ENCODE measurements around the gene ST6GALNAC4. TPM values are rescaled to one million over a fixed set of nuclear protein-coding genes. Genes with fewer than 3 reads are reported as not detected.

The ST6GALNAC4 gene
- total RNA-seq, 1 donor from 2014 or later: 23.5 TPM

- no peak overlapping the region for H3K4me3 ChIP-seq (ENCODE audit: low read length in 3 of 3)
- H3K9ac ChIP-seq (ENCODE audit: low read depth in 1 of 3, low read length in 3 of 3): no peak overlapping the region
- no peak overlapping the region for H3K27ac ChIP-seq (ENCODE audit: low read depth, low read length)
- no peaks in the 10 kb centered on the region for H3K9me3 ChIP-seq (ENCODE audit: control insufficient read depth in 3 of 3, low read length in 3 of 3)
- no peaks in the 10 kb centered on the region for H3K27me3 ChIP-seq (ENCODE audit: control insufficient read depth in 3 of 3, insufficient read depth in 3 of 3, low read length in 3 of 3)
- peaks cover 34 to 49% (median 34%) of the 10 kb centered on the region in 3 donors for H3K4me1 ChIP-seq (ENCODE audit: control insufficient read depth in 3 of 3, insufficient read depth in 3 of 3, low read length in 3 of 3)
- H3K36me3 ChIP-seq (ENCODE audit: control insufficient read depth in 3 of 3, insufficient read depth in 3 of 3, low read length in 3 of 3): no peaks in the 10 kb centered on the region
These were observed 42.6 kb upstream of the ST6GALNAC4 start for GRCh38 chr9:127959398-127959797.

DNA sequence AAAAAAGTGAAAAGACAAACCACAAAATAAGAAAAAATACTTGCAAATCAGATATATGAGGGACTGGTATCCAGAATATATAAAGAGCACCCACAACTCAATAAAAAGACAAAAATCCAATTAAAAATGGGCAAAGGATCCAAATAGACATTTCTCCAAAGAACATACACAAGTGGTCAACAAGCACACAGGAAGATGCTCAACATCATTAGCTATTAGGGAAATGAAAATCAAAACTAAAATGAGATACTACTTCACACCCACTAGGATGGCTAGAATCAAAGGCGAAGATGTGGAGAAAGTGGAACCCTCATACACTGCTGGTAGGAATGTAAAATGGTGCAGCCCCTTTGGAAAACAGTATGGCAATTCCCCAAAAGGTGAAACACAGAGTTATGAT, 41.9 kb upstream of the ST6GALNAC4 start:
- Histone ChIP-seq H3K4me3 (ENCODE audit: low read length in 3 of 3) (no peak overlapping the region), H3K4me1 (ENCODE audit: control insufficient read depth in 3 of 3, insufficient read depth in 3 of 3, low read length in 3 of 3) (peaks cover 32 to 49% (median 40%) of the 10 kb centered on the region in 3 donors), H3K27ac (ENCODE audit: low read depth, low read length) (no peak overlapping the region)

GRCh38 chr9:127955294-127956015, 38.6 kb upstream of the ST6GALNAC4 start:
- Histone ChIP-seq H3K9ac (ENCODE audit: low read depth in 1 of 3, low read length in 3 of 3) (peak overlapping the region; percentile 12 to 82 (median 57)), H3K4me3 (ENCODE audit: low read length in 3 of 3) (peak overlapping the region in 2 of 3 donors; percentile 41 to 56), H3K27ac (ENCODE audit: low read depth, low read length) (peak overlapping the region; percentile 89), H3K4me1 (ENCODE audit: control insufficient read depth in 3 of 3, insufficient read depth in 3 of 3, low read length in 3 of 3) (peaks cover 31 to 46% (median 35%) of the 10 kb centered on the region in 3 donors), H3K36me3 (ENCODE audit: control insufficient read depth in 3 of 3, insufficient read depth in 3 of 3, low read length in 3 of 3) (no peaks in the 10 kb centered on the region), H3K9me3 (ENCODE audit: control insufficient read depth in 3 of 3, low read length in 3 of 3) (no peaks in the 10 kb centered on the region), H3K27me3 (ENCODE audit: control insufficient read depth in 3 of 3, insufficient read depth in 3 of 3, low read length in 3 of 3) (no peaks in the 10 kb centered on the region)

More for the DNA sequence above, 41.9 kb upstream of the ST6GALNAC4 start:
- no peak overlapping the region for H3K9ac ChIP-seq (ENCODE audit: low read depth in 1 of 3, low read length in 3 of 3)
- H3K27me3 ChIP-seq (ENCODE audit: control insufficient read depth in 3 of 3, insufficient read depth in 3 of 3, low read length in 3 of 3): no peaks in the 10 kb centered on the region
- H3K9me3 ChIP-seq (ENCODE audit: control insufficient read depth in 3 of 3, low read length in 3 of 3): no peaks in the 10 kb centered on the region
- H3K36me3 ChIP-seq (ENCODE audit: control insufficient read depth in 3 of 3, insufficient read depth in 3 of 3, low read length in 3 of 3): no peaks in the 10 kb centered on the region

GRCh38 chr9:127954831-127955293, 38.0 kb upstream of the ST6GALNAC4 start:
- H3K4me3 ChIP-seq (ENCODE audit: low read length in 3 of 3): peak overlapping the region in 2 of 3 donors; percentile 41 to 56
- no peaks in the 10 kb centered on the region for H3K27me3 ChIP-seq (ENCODE audit: control insufficient read depth in 3 of 3, insufficient read depth in 3 of 3, low read length in 3 of 3)
- no peaks in the 10 kb centered on the region for H3K9me3 ChIP-seq (ENCODE audit: control insufficient read depth in 3 of 3, low read length in 3 of 3)
- H3K36me3 ChIP-seq (ENCODE audit: control insufficient read depth in 3 of 3, insufficient read depth in 3 of 3, low read length in 3 of 3): no peaks in the 10 kb centered on the region
- peak overlapping the region; percentile 12 to 82 (median 57) for H3K9ac ChIP-seq (ENCODE audit: low read depth in 1 of 3, low read length in 3 of 3)
- H3K27ac ChIP-seq (ENCODE audit: low read depth, low read length): peak overlapping the region; percentile 89
- peaks cover 29 to 46% (median 37%) of the 10 kb centered on the region in 3 donors for H3K4me1 ChIP-seq (ENCODE audit: control insufficient read depth in 3 of 3, insufficient read depth in 3 of 3, low read length in 3 of 3)

DNA sequence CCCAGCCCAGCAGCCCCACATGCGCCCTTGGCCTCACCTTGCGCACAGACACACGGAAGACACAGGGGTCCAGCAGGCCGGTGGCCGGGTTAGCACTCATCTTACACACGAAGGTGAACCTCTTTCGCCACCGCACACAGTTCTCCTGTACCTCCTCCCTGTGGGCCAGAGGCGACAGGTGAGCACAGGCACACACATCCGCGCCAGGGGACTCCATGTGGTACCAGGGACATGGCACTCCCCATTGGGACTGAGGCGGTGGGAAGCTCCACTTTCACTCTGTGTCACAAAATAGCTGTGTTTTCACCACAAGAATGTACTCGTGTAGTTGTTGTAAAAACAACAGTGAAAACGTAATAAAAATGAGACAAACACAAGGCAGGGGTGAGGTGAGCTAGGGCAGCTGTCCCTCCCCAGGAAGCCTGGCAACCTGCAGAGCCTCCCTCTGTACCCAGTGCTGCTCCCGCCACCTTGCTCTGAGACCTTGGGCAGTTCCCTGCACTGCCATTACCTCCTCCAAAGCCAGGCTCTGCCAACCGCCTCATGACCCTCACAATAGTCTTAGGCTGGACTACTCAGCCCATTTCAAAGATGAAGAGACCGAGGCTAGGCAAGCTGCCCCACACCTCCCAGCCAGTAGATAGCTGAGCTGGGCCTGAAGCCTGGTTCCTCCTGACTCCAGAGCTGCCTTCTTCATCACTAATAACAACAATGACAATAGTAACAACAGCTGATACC, 37.1 kb upstream of the ST6GALNAC4 start:
- Histone ChIP-seq H3K4me1 (ENCODE audit: control insufficient read depth in 3 of 3, insufficient read depth in 3 of 3, low read length in 3 of 3) (peaks cover 29 to 52% (median 43%) of the 10 kb centered on the region in 3 donors), H3K9ac (ENCODE audit: low read depth in 1 of 3, low read length in 3 of 3) (peak overlapping the region in 1 of 3 donors; percentile 45), H3K27me3 (ENCODE audit: control insufficient read depth in 3 of 3, insufficient read depth in 3 of 3, low read length in 3 of 3) (no peaks in the 10 kb centered on the region), H3K36me3 (ENCODE audit: control insufficient read depth in 3 of 3, insufficient read depth in 3 of 3, low read length in 3 of 3) (no peaks in the 10 kb centered on the region), H3K4me3 (ENCODE audit: low read length in 3 of 3) (no peak overlapping the region), H3K27ac (ENCODE audit: low read depth, low read length) (peak overlapping the region; percentile 89), H3K9me3 (ENCODE audit: control insufficient read depth in 3 of 3, low read length in 3 of 3) (no peaks in the 10 kb centered on the region)

- Histone ChIP-seq H3K4me1 (ENCODE audit: control insufficient read depth in 3 of 3, insufficient read depth in 3 of 3, low read length in 3 of 3) (peaks cover 29 to 52% (median 43%) of the 10 kb centered on the region in 3 donors), H3K27ac (ENCODE audit: low read depth, low read length) (no peak overlapping the region), H3K9me3 (ENCODE audit: control insufficient read depth in 3 of 3, low read length in 3 of 3) (no peaks in the 10 kb centered on the region), H3K27me3 (ENCODE audit: control insufficient read depth in 3 of 3, insufficient read depth in 3 of 3, low read length in 3 of 3) (no peaks in the 10 kb centered on the region), H3K9ac (ENCODE audit: low read depth in 1 of 3, low read length in 3 of 3) (peak overlapping the region in 1 of 3 donors; percentile 45), H3K4me3 (ENCODE audit: low read length in 3 of 3) (no peak overlapping the region), H3K36me3 (ENCODE audit: control insufficient read depth in 3 of 3, insufficient read depth in 3 of 3, low read length in 3 of 3) (peaks cover 0 to 2% (median 0%) of the 10 kb centered on the region in 3 donors)
These were observed 36.3 kb upstream of the ST6GALNAC4 start for GRCh38 chr9:127953154-127953553.

- no peak overlapping the region for H3K4me3 ChIP-seq (ENCODE audit: low read length in 3 of 3)
- H3K9ac ChIP-seq (ENCODE audit: low read depth in 1 of 3, low read length in 3 of 3): peak overlapping the region in 1 of 3 donors; percentile 45
- no peaks in the 10 kb centered on the region for H3K9me3 ChIP-seq (ENCODE audit: control insufficient read depth in 3 of 3, low read length in 3 of 3)
- H3K36me3 ChIP-seq (ENCODE audit: control insufficient read depth in 3 of 3, insufficient read depth in 3 of 3, low read length in 3 of 3): peaks cover 0 to 6% (median 0%) of the 10 kb centered on the region in 3 donors
- H3K27ac ChIP-seq (ENCODE audit: low read depth, low read length): no peak overlapping the region
- H3K27me3 ChIP-seq (ENCODE audit: control insufficient read depth in 3 of 3, insufficient read depth in 3 of 3, low read length in 3 of 3): no peaks in the 10 kb centered on the region
- peaks cover 28 to 51% (median 39%) of the 10 kb centered on the region in 3 donors for H3K4me1 ChIP-seq (ENCODE audit: control insufficient read depth in 3 of 3, insufficient read depth in 3 of 3, low read length in 3 of 3)
These were observed 33.9 kb upstream of the ST6GALNAC4 start for GRCh38 chr9:127950513-127951289.

DNA sequence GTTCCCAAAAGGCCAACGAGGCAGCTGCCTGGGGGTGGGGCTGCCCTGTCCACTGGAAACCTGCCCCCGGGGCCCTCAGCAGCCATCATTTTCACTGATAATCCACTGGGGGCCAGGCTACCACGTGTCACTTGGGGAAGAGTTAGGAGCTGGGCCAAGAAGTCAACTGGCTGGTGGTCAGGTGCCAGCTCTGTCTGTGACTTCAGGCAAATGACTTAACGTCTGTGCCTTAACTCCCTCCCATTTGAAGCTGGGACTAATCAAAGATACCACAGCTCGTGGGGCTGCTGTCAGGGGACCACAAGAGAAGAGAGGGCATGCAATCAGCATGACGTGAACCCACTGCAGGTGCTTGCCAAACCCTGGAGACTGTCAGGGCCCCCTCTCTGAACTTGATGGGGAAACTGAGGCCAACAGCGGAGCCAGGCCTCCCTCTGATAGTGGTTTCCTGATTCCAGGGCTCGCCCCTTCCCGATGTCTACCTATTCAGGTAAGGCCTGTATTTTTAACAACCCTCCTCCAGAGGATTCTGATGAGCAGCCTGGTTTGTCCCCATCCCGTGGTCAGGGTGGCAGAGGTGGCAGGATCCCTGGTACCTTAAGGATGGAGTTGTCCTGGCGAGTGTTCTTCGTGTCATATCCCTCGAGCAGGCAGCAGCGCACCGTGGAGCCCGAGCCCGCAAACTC, 33.1 kb upstream of the ST6GALNAC4 start:
- H3K4me3 ChIP-seq (ENCODE audit: low read length in 3 of 3): no peak overlapping the region
- H3K27ac ChIP-seq (ENCODE audit: low read depth, low read length): no peak overlapping the region
- peaks cover 21 to 45% (median 33%) of the 10 kb centered on the region in 3 donors for H3K4me1 ChIP-seq (ENCODE audit: control insufficient read depth in 3 of 3, insufficient read depth in 3 of 3, low read length in 3 of 3)
- H3K27me3 ChIP-seq (ENCODE audit: control insufficient read depth in 3 of 3, insufficient read depth in 3 of 3, low read length in 3 of 3): no peaks in the 10 kb centered on the region
- peak overlapping the region in 1 of 3 donors; percentile 45 for H3K9ac ChIP-seq (ENCODE audit: low read depth in 1 of 3, low read length in 3 of 3)
- peaks cover 3 to 7% (median 4%) of the 10 kb centered on the region in 3 donors for H3K36me3 ChIP-seq (ENCODE audit: control insufficient read depth in 3 of 3, insufficient read depth in 3 of 3, low read length in 3 of 3)
- H3K9me3 ChIP-seq (ENCODE audit: control insufficient read depth in 3 of 3, low read length in 3 of 3): no peaks in the 10 kb centered on the region
